ENCODE data around the gene MYO9B. TPM values are rescaled to one million over a fixed set of nuclear protein-coding genes. Genes with fewer than 3 reads are reported as not detected.

MYO9B gene
- total RNA-seq, 1 experiment from 2014 or later = 94.3 TPM

GRCh38 chr19:17121736-17122293 is 46.2 kb downstream of the MYO9B start:
- POLR2A ChIA-PET = no interaction called here

More at GRCh38 chr19:17121736-17122293, 46.2 kb downstream of the MYO9B start:
- peaks cover 33% of the 10 kb centered on the region for H3K4me1 Mint-ChIP-seq
- DNase-seq (ENCODE audit: low spot score) = no peak
- H3K9me3 Mint-ChIP-seq = no peaks in the 10 kb centered on the region
- H3K27me3 Mint-ChIP-seq (ENCODE audit: low read depth) = no peaks in the 10 kb centered on the region
- no peak for ATAC-seq
- TF ChIP-seq ARID4B (CRISPR knock-in tag; IDR thresholded peaks at IDR 0.05; ENCODE audit: borderline replicate concordance) (no peak), FOXP1 (CRISPR knock-in tag; IDR thresholded peaks at IDR 0.05; ENCODE audit: borderline replicate concordance) (no peak), ZNF121 (CRISPR knock-in tag; IDR thresholded peaks at IDR 0.05) (no peak), NFE2L1 (CRISPR knock-in tag; IDR thresholded peaks at IDR 0.05) (no peak), PREB (CRISPR knock-in tag; IDR thresholded peaks at IDR 0.05; ENCODE audit: borderline replicate concordance) (no peak), STAT6 (CRISPR knock-in tag; conservative IDR thresholded peaks at IDR 0.05; ENCODE audit: low read depth) (no peak), CBFB (CRISPR knock-in tag; IDR thresholded peaks at IDR 0.05; ENCODE audit: low read depth) (no peak), USF1 (CRISPR knock-in tag; IDR thresholded peaks at IDR 0.05) (no peak), RELA (CRISPR knock-in tag; IDR thresholded peaks at IDR 0.05; ENCODE audit: borderline replicate concordance) (no peak)
- CTCF ChIA-PET = no interaction called here
- H3K36me3 Mint-ChIP-seq = 0 out of 2 replicates have a peak, but pooled peaks cover 5% of the 10 kb centered on the region
- no peak overlapping the region for H3K27ac Mint-ChIP-seq
- H3K4me3 Mint-ChIP-seq = no peak overlapping the region
